Loucy (cell line): ENCODE results near the gene SCAP.

ENCODE experiments used
- EZH2phosphoT487 ChIP-seq: fragments of 200-600 bp; IDR thresholded peaks from 2 replicates; pipeline ENCODE4 v1.6.1; 2018; ENCODE audit warnings: antibody characterized with exemption, mild to moderate bottlenecking, moderate library complexity, borderline replicate concordance
- TF ChIP-seq, protein P1 (sequence below): fragments of 200-600 bp; sonication (generic); conservative IDR thresholded peaks from 2 replicates; pipeline ENCODE4 v1.5.1; 2014; ENCODE audit warnings: mild to moderate bottlenecking, antibody characterized with exemption, low read length

DNA sequence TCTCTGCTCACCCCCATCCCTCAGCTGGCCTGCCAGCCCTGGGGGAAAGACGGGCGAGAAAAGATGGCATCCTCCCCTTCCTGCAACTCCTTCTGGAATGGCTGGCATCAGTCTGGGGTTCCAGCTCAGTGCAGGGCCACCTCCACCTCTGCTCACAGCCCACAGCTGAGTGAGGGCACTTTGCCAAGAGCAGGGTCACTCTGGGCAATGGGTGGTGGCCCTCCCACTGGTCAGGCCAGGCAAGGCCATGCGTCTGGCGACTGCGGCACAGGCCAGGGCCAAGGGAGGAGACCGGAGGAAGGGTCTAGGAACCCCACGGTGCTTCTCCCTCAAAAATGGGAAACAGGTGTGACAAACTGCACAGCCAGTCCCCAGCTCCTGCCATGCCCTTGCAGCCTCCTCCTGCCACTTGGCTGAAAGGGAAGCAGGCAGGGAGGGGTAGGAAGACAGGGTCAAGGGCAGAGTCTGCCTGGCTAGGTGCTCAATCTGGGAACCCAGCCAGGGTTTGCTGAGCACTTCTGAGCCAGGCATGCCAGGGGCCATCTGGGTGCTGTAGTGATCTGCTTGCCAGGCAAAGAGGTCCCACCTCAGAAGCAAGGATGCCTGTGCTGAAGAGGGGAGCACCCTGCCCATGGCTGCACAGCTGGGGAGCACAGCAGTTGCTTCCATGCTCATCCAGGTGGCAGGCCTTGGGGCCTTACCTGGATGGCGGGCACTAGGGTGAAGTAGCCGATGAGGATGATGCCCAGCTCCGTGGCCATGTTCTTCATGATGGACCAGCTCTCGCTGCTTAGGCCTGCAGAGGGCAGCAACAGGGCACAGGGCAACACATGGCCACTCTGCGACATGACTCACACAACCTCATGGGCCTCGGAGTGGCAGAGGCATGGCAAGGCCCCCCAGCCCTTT is 53.7 kb downstream of the SCAP start:
- TF ChIP-seq, protein P1, sequence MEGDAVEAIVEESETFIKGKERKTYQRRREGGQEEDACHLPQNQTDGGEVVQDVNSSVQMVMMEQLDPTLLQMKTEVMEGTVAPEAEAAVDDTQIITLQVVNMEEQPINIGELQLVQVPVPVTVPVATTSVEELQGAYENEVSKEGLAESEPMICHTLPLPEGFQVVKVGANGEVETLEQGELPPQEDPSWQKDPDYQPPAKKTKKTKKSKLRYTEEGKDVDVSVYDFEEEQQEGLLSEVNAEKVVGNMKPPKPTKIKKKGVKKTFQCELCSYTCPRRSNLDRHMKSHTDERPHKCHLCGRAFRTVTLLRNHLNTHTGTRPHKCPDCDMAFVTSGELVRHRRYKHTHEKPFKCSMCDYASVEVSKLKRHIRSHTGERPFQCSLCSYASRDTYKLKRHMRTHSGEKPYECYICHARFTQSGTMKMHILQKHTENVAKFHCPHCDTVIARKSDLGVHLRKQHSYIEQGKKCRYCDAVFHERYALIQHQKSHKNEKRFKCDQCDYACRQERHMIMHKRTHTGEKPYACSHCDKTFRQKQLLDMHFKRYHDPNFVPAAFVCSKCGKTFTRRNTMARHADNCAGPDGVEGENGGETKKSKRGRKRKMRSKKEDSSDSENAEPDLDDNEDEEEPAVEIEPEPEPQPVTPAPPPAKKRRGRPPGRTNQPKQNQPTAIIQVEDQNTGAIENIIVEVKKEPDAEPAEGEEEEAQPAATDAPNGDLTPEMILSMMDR = peak; percentile 50
- no peak for TF ChIP-seq EZH2phosphoT487
